Neural crest cell (in vitro differentiated cells): ENCODE data around the gene GPHB5. TPM values are rescaled to one million over a fixed set of nuclear protein-coding genes. Genes with fewer than 3 reads are reported as not detected.
A peak's percentile ranks its signal among the peaks of the same experiment; 100 is the strongest.
"Not testable (repeated sequence)": the region's sequence is repeated elsewhere in the genome, so short reads cannot be mapped to it uniquely, and the experiment has no call there.

ENCODE experiments used
- DNase-seq: peaks from one replicate; pipeline ENCODE4 v3.0.0; 2021; ENCODE audit warnings: low read depth, mixed read lengths, low spot score
- H3K27ac Mint-ChIP-seq: one replicate; pipeline ENCODE4 v1.8.0; 2021; ENCODE audit warnings: mild to moderate bottlenecking, mixed read lengths; ENCODE audit not compliant: unreplicated experiment
- H3K27me3 Mint-ChIP-seq: 2 replicates; pipeline ENCODE4 v1.8.0; 2021; ENCODE audit warnings: low read depth, mild to moderate bottlenecking, mixed read lengths
- H3K36me3 Mint-ChIP-seq: 2 replicates; pipeline ENCODE4 v1.8.0; 2021; ENCODE audit warnings: low read depth, mild to moderate bottlenecking, mixed read lengths
- H3K4me1 Mint-ChIP-seq: 2 replicates; pipeline ENCODE4 v1.8.0; 2021; ENCODE audit warnings: mixed read lengths
- H3K4me3 Mint-ChIP-seq: one replicate; pipeline ENCODE4 v1.8.0; 2021; ENCODE audit warnings: mild to moderate bottlenecking, mixed read lengths
- H3K9me3 Mint-ChIP-seq: 2 replicates; pipeline ENCODE4 v1.8.0; 2021; ENCODE audit warnings: mixed read lengths
- total RNA-seq: library from RNA; stranded (reverse); gene quantifications from 2 replicates; pipeline ENCODE4 v1.2.1, GENCODE V29; 2021
- TF ChIP-seq, protein P1 (sequence below): fragments of 200-600 bp; sonication (generic); conservative IDR thresholded peaks from 2 replicates; pipeline ENCODE4 v1.5.0; 2021; ENCODE audit warnings: antibody characterized with exemption, mild to moderate bottlenecking

GPHB5 gene
- total RNA-seq, 1 donor from 2014 or later, result not detected

DNA sequence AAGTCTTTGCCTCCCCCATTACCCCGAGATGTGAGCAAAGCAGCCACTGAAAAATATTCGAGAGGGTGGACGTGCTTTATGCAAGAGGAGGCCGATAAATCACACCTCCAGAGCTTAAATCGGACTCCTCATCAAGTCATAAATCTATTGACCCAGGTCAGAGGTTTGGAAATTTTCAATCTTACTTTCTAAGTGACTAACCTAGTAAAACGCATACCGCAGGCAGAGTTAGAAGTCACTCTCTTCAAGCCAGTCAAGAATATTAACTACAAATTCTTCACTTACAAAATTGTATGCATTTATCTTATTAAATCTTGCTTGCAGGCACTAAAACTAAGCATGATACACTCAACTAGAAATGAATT, 34.9 kb downstream of the GPHB5 start:
- TF ChIP-seq, protein P1, sequence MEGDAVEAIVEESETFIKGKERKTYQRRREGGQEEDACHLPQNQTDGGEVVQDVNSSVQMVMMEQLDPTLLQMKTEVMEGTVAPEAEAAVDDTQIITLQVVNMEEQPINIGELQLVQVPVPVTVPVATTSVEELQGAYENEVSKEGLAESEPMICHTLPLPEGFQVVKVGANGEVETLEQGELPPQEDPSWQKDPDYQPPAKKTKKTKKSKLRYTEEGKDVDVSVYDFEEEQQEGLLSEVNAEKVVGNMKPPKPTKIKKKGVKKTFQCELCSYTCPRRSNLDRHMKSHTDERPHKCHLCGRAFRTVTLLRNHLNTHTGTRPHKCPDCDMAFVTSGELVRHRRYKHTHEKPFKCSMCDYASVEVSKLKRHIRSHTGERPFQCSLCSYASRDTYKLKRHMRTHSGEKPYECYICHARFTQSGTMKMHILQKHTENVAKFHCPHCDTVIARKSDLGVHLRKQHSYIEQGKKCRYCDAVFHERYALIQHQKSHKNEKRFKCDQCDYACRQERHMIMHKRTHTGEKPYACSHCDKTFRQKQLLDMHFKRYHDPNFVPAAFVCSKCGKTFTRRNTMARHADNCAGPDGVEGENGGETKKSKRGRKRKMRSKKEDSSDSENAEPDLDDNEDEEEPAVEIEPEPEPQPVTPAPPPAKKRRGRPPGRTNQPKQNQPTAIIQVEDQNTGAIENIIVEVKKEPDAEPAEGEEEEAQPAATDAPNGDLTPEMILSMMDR, result no peak
- H3K4me3 Mint-ChIP-seq, result no peak overlapping the region
- no peak overlapping the region for H3K27ac Mint-ChIP-seq
- H3K9me3 Mint-ChIP-seq, result no peaks in the 10 kb centered on the region
- no peaks in the 10 kb centered on the region for H3K36me3 Mint-ChIP-seq
- H3K27me3 Mint-ChIP-seq, result no peaks in the 10 kb centered on the region
- DNase-seq, result no peak
- H3K4me1 Mint-ChIP-seq, result no peaks in the 10 kb centered on the region

DNA sequence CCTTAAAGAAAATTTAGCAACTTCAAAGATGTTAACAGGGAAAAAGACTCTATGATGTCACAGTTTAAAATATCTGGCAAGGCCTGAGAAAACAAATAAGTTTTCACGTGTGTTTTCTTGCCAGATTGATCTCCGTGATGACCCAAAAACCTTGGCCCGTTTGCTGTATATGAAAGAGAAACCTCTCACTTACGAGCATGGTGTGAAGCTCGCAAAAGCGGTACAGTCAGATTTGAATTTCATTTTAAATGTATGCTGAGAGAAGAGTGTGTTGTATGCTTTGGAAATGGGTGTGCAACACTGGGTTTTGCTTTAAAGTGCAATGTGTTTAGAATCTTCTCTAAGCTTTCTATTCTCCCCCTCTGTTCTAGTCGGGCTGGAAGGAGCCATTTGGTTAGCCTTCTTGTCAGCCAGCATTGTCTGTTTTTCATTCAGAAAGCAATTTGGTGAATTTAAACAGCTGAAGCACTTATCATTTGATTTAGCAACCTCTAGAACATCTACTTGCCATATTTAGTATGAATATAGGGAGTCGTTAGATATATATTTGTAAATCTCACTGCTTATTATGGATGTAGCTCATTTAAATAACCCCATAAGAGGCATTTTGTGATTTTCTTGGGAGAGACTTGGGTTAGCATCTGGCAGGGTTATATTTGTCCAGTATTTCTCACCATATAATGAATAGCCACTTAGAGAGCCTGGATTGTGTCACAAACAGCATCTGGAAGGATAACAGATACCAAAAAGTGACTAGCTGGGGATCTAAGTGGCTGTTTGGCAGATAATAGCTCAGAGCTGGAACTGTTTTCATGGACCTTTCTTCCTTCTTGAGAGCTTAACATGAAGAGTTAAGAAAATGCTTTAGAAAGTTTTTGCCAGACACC, 35.5 kb downstream of the GPHB5 start:
- Mint-ChIP-seq H3K36me3 (no peaks in the 10 kb centered on the region), H3K27ac (no peak overlapping the region), H3K4me3 (no peak overlapping the region), H3K9me3 (no peaks in the 10 kb centered on the region), H3K4me1 (no peaks in the 10 kb centered on the region), H3K27me3 (no peaks in the 10 kb centered on the region)
- TF ChIP-seq, protein P1, result no peak
- DNase-seq, result no peak

DNA sequence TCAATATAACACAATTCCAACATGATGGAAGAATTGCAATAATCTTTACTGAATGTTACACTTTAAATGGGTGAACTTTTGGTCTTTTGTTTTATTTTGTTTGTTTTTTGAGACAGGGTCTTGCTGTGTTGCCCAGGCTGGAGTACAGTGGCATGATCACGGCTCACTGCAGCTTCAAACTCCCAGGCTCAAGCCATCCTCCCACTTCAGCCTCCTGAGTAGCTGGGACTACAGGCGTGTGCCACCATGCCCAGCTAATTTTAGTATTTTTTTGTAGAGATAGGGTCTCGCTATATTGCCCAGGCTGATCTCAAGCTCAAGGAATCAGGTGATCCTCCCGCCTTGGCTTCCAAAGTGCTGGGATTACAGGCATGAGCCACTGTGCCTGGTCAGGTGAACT, 38.8 kb downstream of the GPHB5 start:
- not testable (repeated sequence) for DNase-seq, H3K4me3 Mint-ChIP-seq

DNA sequence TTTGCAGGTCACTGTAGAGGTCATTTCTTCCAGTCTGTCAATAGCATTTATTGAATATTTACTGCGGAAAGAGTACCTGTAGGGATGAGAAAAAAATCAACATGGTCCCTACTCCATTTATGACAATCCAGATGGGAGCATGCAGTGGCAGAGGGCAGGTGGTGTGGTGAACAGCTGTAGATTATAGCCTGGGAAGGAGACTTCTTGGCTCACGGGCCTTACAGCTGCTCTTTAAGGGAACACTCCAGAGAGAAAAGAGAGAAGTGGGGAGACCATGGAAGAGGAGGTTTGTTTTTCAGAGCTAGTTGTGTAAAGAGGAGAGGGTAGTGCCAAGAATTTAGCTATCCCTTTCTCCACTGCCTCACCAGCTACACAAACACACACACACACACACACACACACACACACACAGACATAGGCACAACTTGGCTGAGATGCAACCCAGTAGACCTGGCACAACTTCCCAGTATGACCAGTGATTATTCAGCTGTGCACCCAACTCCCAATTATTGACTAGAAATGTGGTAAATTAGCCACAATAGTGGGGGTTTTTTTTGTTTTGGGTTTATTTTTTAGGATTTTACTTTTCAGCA, 41.0 kb downstream of the GPHB5 start:
- H3K36me3 Mint-ChIP-seq, result no peaks in the 10 kb centered on the region
- no peaks in the 10 kb centered on the region for H3K9me3 Mint-ChIP-seq
- no peak overlapping the region for H3K27ac Mint-ChIP-seq
- no peaks in the 10 kb centered on the region for H3K4me1 Mint-ChIP-seq
- H3K27me3 Mint-ChIP-seq, result no peaks in the 10 kb centered on the region
- no peak overlapping the region for H3K4me3 Mint-ChIP-seq
- no peak for DNase-seq
- TF ChIP-seq, protein P1, result no peak

More for the DNA sequence above, 38.8 kb downstream of the GPHB5 start:
- H3K4me1 Mint-ChIP-seq, H3K27me3 Mint-ChIP-seq, H3K9me3 Mint-ChIP-seq, H3K27ac Mint-ChIP-seq, H3K36me3 Mint-ChIP-seq: not testable (repeated sequence)

DNA sequence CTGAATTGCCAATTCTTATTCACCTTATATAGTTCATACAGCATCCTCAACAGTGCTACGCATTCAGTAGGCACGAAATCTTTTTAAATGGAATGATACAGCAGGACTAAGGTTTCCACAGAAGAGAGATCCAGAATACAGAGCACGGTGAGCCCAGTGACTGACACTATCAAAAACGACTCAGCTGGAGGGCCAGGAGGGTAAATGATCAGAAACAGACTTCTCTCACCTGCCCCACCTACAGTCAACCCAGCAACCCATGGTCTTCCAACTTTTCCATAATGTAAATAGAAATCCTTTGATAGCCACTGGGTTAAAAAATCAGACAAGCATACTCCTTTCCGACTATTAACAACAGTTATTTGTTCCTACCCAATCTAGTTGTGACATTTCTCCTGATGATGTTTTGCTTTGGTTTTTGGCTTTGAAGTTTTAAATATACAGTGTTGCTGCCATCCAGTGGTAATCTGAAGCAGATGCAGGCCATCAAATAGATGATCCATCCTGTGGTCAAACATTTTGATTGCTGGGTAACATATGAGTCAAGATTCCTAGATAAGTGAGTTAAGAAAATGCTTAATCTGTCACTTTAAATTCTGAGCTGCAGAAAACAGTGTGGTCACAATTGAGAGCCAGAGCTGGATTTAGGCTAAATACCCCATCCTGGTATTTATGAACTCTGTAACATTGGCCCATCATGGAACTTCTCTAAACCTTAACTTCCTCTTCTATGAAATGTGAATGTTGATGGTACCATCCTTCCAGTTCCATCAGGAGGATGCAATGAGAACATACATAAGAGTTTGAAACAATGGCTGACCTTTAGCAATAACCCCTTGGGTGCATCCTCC, 42.0 kb downstream of the GPHB5 start:
- TF ChIP-seq, protein P1, result peak; percentile 99
- Mint-ChIP-seq H3K4me3 (no peak overlapping the region), H3K27ac (no peak overlapping the region), H3K36me3 (peaks cover 3% of the 10 kb centered on the region), H3K4me1 (no peaks in the 10 kb centered on the region), H3K9me3 (no peaks in the 10 kb centered on the region), H3K27me3 (no peaks in the 10 kb centered on the region)
- DNase-seq, result no peak
